HG03095 (cell line): Measurements from ENCODE around the gene CTNNA1.

Source experiments
- ATAC-seq: cut with Tn5 transposase; IDR thresholded peaks from one replicate; pipeline ENCODE4 v1.9.1; 2021; ENCODE audit warnings: moderate library complexity; ENCODE audit not compliant: unreplicated experiment

CTNNA1 gene

GRCh38 chr5:138925090-138925635 is 171.9 kb downstream of the CTNNA1 start:
- ATAC-seq, result no peak

- ATAC-seq, result no peak
These were observed 173.0 kb downstream of the CTNNA1 start for GRCh38 chr5:138926257-138926656.

- no peak for ATAC-seq
These were observed 173.6 kb downstream of the CTNNA1 start for GRCh38 chr5:138926688-138927448.

GRCh38 chr5:138927544-138927943 is 174.3 kb downstream of the CTNNA1 start:
- ATAC-seq, result no peak

- no peak for ATAC-seq
These were observed 174.8 kb downstream of the CTNNA1 start for GRCh38 chr5:138927979-138928378.

- no peak for ATAC-seq
These were observed 176.3 kb downstream of the CTNNA1 start for GRCh38 chr5:138929571-138929955.

GRCh38 chr5:138930371-138931097 is 177.3 kb downstream of the CTNNA1 start:
- ATAC-seq, result no peak

GRCh38 chr5:138932171-138932810 is 179.1 kb downstream of the CTNNA1 start:
- ATAC-seq, result no peak

- ATAC-seq, result no peak
These were observed 180.5 kb downstream of the CTNNA1 start for GRCh38 chr5:138933522-138934290.

- ATAC-seq, result no peak
These were observed 181.7 kb downstream of the CTNNA1 start for GRCh38 chr5:138934971-138935370.

GRCh38 chr5:138935466-138935865 is 182.2 kb downstream of the CTNNA1 start:
- ATAC-seq, result no peak

- no peak for ATAC-seq
These were observed 183.2 kb downstream of the CTNNA1 start for GRCh38 chr5:138936225-138936967.

- no peak for ATAC-seq
These were observed 183.7 kb downstream of the CTNNA1 start for GRCh38 chr5:138936968-138937345.

- no peak for ATAC-seq
These were observed 184.5 kb downstream of the CTNNA1 start for GRCh38 chr5:138937392-138938387.

GRCh38 chr5:138938526-138938925 is 185.3 kb downstream of the CTNNA1 start:
- no peak for ATAC-seq

GRCh38 chr5:138942066-138942465 is 188.8 kb downstream of the CTNNA1 start:
- ATAC-seq, result no peak

- ATAC-seq, result no peak
These were observed 189.6 kb downstream of the CTNNA1 start for GRCh38 chr5:138942861-138943260.

GRCh38 chr5:138943599-138944173 is 190.5 kb downstream of the CTNNA1 start:
- ATAC-seq, result no peak
